IPS DF 6.9 (cell line): ENCODE measurements around the gene PLEKHH1.
"Not testable (repeated sequence)": the region's sequence is repeated elsewhere in the genome, so short reads cannot be mapped to it uniquely, and the experiment has no call there.

Experiments
- DNase-seq: peaks from one replicate; pipeline ENCODE4 v3.0.0-alpha.2; 2013; ENCODE audit warnings: low read depth, low spot score
- H3K27ac ChIP-seq: one replicate; pipeline ENCODE4 v1.5.1; 2013; ENCODE audit warnings: low read length, control low read depth
- H3K27me3 ChIP-seq: 2 replicates; pipeline ENCODE4 v1.6.1; 2013; ENCODE audit warnings: mild to moderate bottlenecking, low read length; ENCODE audit not compliant: control insufficient read depth, insufficient read depth
- H3K36me3 ChIP-seq: 2 replicates; pipeline ENCODE4 v1.6.1; 2013; ENCODE audit warnings: low read length; ENCODE audit not compliant: control insufficient read depth, insufficient read depth
- H3K4me1 ChIP-seq: 2 replicates; pipeline ENCODE4 v1.6.1; 2013; ENCODE audit warnings: low read length; ENCODE audit not compliant: control insufficient read depth, insufficient read depth
- H3K4me3 ChIP-seq: 2 replicates; pipeline ENCODE4 v1.5.1; 2013; ENCODE audit warnings: mild to moderate bottlenecking, low read length
- H3K9me3 ChIP-seq: 2 replicates; pipeline ENCODE4 v1.6.1; 2013; ENCODE audit warnings: low read length, inconsistent platforms; ENCODE audit not compliant: control insufficient read depth, insufficient read depth
- WGBS: extraction: QIAGEN DNeasy Blood & Tissue Kit; methylation state at CpG from one replicate; pipeline ENCODE4 v1.1.7; 2013; ENCODE audit warnings: mixed read lengths, missing lambda C conversion rate; ENCODE audit not compliant: insufficient read length, insufficient coverage; 5-methylcytosine and 5-hydroxymethylcytosine counted together

The PLEKHH1 gene

DNA sequence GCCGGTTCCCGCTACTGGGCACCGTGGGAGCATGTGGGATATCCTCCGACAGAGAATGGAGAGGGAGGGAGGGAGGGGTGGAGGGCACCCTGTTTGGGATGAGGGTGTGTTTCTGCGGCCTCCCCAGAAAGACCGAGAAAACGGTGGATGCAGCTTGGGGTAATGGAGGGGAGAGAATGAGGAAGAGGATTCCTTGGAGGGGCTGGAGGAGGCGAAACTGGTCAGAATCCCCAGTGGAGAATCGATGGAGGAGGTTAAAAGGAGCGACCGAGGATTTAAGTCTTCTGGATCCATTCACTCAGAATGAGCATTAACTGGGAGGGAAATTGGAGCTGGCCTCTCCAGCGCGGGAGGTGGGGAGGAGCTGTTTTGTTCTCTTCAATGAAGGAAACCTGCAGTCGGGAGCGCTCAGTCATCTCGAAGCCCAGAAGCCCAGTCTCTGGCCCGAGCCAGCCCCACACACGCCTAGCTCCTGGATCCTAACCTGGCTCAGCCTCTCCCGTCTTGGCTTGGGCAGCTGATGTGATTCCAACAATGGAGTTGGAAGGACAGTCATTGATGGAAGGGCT is 87.2 kb downstream of the PLEKHH1 start:
- no peaks in the 10 kb centered on the region; the same call in 1 of the 2 replicates for H3K36me3 ChIP-seq
- H3K9me3 ChIP-seq, result no peaks in the 10 kb centered on the region
- DNase-seq, result no peak
- no peaks in the 10 kb centered on the region; the same call in 1 of the 2 replicates for H3K27me3 ChIP-seq
- no peak overlapping the region for H3K27ac ChIP-seq
- no CpG with 5 or more reads among the region's 19 CpGs for WGBS
- H3K4me3 ChIP-seq, result peak overlapping the region; percentile 68; the same call in 1 of the 2 replicates
- peaks cover 3% of the 10 kb centered on the region; the same call in 1 of the 2 replicates for H3K4me1 ChIP-seq

DNA sequence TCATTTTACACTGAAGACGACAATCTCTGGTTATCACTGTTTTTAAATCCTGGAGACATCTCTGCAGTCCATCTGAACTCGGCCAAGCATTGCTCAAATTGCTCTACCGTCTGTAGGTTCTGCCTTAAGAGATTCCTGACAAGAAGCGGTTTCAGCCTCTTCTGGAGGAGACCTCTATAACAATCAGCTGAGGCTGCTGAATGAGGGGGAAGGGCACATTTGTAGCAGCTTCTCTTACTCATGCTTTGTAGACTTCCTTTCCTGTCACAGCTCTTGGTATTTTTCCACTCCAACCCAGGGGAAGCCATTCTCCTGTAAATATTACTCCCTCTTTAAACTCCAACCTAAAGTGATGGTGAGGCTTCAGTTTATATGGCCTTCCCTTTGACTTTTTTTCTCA is 89.6 kb downstream of the PLEKHH1 start:
- H3K9me3 ChIP-seq, result no peaks in the 10 kb centered on the region
- H3K4me3 ChIP-seq, result no peak overlapping the region
- no peaks in the 10 kb centered on the region; the same call in 1 of the 2 replicates for H3K36me3 ChIP-seq
- H3K4me1 ChIP-seq, result peaks cover 3% of the 10 kb centered on the region; the same call in 1 of the 2 replicates
- H3K27me3 ChIP-seq, result no peaks in the 10 kb centered on the region; the same call in 1 of the 2 replicates
- no CpG with 5 or more reads among the region's 4 CpGs for WGBS
- H3K27ac ChIP-seq, result no peak overlapping the region
- DNase-seq, result no peak

DNA sequence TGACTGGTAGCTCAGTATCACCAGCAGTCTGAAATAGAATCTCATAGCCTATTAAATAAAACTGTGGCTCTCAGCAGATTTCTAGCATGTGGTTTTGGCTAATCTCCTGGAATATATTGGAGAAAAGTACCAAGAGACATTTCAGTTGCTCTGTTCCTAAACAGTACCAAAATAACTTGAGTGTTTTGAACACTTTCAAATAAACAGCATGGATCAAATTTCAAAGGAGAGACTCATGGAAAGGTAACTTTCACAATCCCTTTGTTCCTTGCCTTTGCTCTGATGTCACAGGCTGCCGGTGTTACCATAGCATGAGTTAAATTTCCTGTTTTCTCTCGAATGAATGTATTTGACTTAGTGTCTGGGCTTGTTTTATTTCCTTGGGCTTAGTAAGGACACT is 90.0 kb downstream of the PLEKHH1 start:
- peaks cover 3% of the 10 kb centered on the region; the same call in 1 of the 2 replicates for H3K4me1 ChIP-seq
- H3K27ac ChIP-seq, result no peak overlapping the region
- no peak overlapping the region for H3K4me3 ChIP-seq
- no CpG with 5 or more reads among the region's 2 CpGs for WGBS
- H3K27me3 ChIP-seq, result no peaks in the 10 kb centered on the region; the same call in 1 of the 2 replicates
- DNase-seq, result no peak
- no peaks in the 10 kb centered on the region for H3K9me3 ChIP-seq
- no peaks in the 10 kb centered on the region; the same call in 1 of the 2 replicates for H3K36me3 ChIP-seq

DNA sequence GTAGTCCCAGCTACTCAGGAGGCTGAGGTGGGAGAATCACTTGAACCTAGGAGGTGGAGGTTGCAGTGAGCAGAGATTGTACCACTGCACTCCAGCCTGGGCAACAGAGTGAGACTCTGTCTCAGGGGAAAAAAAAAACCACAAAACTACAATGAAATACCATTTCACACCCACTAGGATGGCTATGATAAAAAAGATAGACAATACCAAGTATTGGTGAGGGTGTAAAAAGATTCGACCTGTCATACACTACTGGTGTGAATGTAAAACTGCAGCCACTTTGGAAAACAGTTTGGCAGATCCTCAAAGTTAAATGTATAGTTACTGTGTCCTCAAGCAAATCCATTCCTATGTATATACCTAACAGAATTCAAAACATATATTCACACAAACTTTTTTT is 93.0 kb downstream of the PLEKHH1 start:
- not testable (repeated sequence) for H3K36me3 ChIP-seq, DNase-seq, H3K4me3 ChIP-seq, H3K27me3 ChIP-seq, H3K4me1 ChIP-seq, H3K27ac ChIP-seq, H3K9me3 ChIP-seq
- WGBS, result no CpG with 5 or more reads among the region's 1 CpG

DNA sequence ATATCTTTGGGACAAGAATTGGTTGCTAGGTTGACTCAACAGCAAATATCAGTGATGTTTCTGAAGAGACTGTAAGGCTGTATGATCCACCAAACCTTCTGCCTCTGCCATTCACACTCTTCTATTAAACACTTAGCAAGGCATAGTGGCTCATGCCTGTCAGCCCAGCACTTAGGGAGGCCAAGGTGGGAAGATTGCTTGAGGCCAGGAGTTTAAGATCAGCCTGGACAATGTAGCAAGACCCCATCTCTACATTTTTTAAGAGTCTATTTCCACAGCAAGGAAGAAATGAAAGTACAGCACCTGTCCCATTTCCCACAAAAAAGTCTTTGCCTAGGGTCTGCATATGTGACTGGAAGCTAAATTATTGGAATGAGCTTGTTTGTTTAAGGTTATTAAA is 94.4 kb downstream of the PLEKHH1 start:
- Histone ChIP-seq H3K4me1 (no peaks in the 10 kb centered on the region), H3K27ac (no peak overlapping the region), H3K4me3 (no peak overlapping the region), H3K36me3 (no peaks in the 10 kb centered on the region; the same call in 1 of the 2 replicates), H3K9me3 (no peaks in the 10 kb centered on the region), H3K27me3 (no peaks in the 10 kb centered on the region)
- no peak for DNase-seq

DNA sequence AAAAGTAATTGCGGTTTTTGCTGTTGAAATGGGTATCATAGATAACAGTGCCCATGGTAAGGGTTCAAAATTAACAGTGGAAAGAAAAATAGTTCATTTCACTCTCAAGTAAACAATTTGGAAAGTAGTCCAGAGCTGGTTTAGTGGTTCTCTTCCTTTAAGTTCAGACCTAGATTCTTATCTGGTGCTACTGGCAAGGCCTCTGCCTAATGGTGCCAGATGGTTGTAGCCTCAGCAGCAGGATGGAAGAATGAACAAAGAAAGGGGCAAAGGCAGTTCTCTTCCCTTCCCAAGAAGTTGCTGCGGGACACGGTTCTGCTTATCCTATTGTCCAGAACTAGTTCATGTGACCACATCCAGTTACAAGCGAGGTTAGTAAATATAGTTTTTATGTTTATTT is 97.1 kb downstream of the PLEKHH1 start:
- no peak overlapping the region for H3K27ac ChIP-seq
- no peaks in the 10 kb centered on the region for H3K4me1 ChIP-seq
- H3K27me3 ChIP-seq, result no peaks in the 10 kb centered on the region
- WGBS, result no CpG with 5 or more reads among the region's 4 CpGs
- H3K36me3 ChIP-seq, result no peaks in the 10 kb centered on the region
- H3K4me3 ChIP-seq, result no peak overlapping the region
- no peak for DNase-seq
- no peaks in the 10 kb centered on the region for H3K9me3 ChIP-seq

DNA sequence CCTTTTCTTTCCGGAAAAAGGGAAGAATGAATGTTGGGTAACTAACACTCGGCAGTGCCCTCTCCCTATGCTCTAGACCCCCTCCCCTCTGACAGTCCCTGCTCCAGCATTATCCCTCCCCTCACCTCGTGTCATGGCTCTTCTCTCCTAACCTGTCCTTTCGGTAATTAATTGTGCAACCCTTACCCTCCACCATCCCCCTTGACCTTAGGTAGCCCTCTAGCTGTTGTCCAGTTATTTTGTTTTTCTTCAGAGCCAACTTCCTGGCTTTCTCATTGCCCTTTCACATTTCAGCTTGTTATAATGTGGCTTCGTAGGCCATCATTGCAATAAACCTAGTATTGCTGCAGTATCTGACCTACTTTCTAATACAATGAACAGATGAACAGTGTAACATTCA is 97.8 kb downstream of the PLEKHH1 start:
- no peaks in the 10 kb centered on the region for H3K4me1 ChIP-seq
- H3K27ac ChIP-seq, result no peak overlapping the region
- WGBS, result no CpG with 5 or more reads among the region's 5 CpGs
- DNase-seq, result no peak
- no peaks in the 10 kb centered on the region for H3K36me3 ChIP-seq
- no peak overlapping the region for H3K4me3 ChIP-seq
- no peaks in the 10 kb centered on the region for H3K9me3 ChIP-seq
- no peaks in the 10 kb centered on the region for H3K27me3 ChIP-seq

DNA sequence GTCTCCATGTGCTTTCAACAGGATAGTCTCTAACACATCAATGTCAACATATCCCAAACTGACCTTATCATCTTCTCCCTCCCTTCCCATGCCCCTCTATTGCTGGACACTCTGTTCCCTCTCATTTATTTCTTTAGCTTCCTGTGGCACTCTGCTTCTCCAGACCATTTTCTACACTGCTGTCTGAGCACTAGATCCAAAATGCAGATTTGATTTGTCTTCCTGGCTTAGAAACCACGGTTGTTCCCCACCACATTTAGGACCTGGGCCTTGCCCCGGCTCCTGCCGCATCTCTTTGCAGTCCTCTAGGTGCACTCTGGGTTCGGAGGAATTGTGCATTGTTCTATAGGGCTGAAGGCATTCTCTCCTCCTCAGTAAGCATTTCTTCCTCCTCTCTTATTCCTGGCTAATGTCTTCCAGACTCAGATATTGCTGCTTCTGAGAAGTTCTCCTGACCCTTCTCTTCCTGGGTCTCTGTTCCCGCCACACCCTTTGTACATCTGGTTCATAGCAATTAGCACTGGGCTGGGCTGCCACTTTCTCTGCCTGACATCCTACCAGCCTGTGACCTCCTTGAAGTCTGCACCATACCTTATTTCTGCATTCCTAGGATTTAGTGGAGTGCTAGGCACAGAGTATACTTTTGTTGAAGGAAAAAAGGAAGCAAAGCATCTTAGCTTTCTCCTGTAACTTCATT is 100.5 kb downstream of the PLEKHH1 start:
- no peak overlapping the region for H3K4me3 ChIP-seq
- DNase-seq, result no peak
- no peaks in the 10 kb centered on the region for H3K9me3 ChIP-seq
- no peak overlapping the region for H3K27ac ChIP-seq
- H3K36me3 ChIP-seq, result no peaks in the 10 kb centered on the region
- H3K27me3 ChIP-seq, result no peaks in the 10 kb centered on the region
- no peaks in the 10 kb centered on the region for H3K4me1 ChIP-seq
- WGBS, result no CpG with 5 or more reads among the region's 5 CpGs

DNA sequence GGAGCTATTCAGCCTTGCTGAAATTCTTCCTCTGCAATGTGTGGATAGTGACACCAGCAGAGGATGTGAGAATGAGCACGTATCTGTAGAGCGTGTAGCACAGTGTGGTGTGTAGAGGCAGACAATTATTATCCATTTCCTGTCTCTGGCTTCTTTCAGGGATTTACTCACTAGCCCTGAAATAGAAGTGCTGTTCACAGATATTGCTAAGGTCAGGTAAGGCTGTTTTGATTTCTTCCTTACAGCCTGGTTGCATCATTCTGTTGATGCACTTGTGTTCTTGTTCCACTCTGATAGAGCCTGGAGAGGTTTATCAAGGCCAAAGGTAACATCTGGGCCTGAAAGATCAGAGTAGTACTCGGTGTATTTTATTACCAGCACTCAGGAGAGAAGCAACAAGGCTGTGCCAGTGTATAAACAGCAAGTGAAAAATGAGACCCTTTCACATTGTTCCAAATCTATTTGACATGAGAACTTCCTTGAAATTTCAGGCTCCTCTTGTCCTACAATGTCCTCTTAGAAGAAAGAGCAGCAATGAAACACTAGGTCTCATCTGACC is 103.3 kb downstream of the PLEKHH1 start:
- H3K4me1 ChIP-seq, result no peaks in the 10 kb centered on the region
- H3K9me3 ChIP-seq, result no peaks in the 10 kb centered on the region
- no CpG with 5 or more reads among the region's 3 CpGs for WGBS
- H3K4me3 ChIP-seq, result no peak overlapping the region
- H3K27ac ChIP-seq, result no peak overlapping the region
- H3K27me3 ChIP-seq, result no peaks in the 10 kb centered on the region
- DNase-seq, result no peak
- H3K36me3 ChIP-seq, result no peaks in the 10 kb centered on the region

DNA sequence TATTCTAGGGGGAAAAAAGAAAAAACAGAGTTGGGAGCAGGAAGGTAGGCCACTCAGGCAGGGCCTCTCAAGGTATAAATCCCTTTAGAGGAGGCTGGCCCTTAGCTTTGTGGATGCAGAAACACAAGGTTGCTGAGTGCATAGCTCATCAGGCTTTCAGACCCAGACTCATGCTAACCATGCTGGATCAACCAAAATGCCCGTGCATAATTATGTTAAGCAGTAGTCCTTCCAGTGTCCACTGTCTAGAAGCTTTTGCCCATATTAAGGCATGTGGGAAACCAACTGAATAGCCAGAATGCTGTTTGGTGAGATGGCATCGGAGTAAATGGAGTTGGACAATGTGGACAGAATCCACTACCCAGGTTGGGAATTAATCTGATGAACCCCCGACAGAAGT is 105.6 kb downstream of the PLEKHH1 start:
- no peak for DNase-seq
- Histone ChIP-seq H3K27me3 (no peaks in the 10 kb centered on the region), H3K4me3 (no peak overlapping the region), H3K9me3 (no peaks in the 10 kb centered on the region), H3K36me3 (no peaks in the 10 kb centered on the region), H3K4me1 (no peaks in the 10 kb centered on the region), H3K27ac (no peak overlapping the region)
- WGBS, result no CpG with 5 or more reads among the region's 3 CpGs
